ENCODE measurements around the gene ZBTB32. TPM values are rescaled to one million over a fixed set of nuclear protein-coding genes. Genes with fewer than 3 reads are reported as not detected.
"Not testable (repeated sequence)": the region's sequence is repeated elsewhere in the genome, so short reads cannot be mapped to it uniquely, and the experiment has no call there.

The ZBTB32 gene
- total RNA-seq, 1 donor from 2014 or later = 57.1 TPM

DNA sequence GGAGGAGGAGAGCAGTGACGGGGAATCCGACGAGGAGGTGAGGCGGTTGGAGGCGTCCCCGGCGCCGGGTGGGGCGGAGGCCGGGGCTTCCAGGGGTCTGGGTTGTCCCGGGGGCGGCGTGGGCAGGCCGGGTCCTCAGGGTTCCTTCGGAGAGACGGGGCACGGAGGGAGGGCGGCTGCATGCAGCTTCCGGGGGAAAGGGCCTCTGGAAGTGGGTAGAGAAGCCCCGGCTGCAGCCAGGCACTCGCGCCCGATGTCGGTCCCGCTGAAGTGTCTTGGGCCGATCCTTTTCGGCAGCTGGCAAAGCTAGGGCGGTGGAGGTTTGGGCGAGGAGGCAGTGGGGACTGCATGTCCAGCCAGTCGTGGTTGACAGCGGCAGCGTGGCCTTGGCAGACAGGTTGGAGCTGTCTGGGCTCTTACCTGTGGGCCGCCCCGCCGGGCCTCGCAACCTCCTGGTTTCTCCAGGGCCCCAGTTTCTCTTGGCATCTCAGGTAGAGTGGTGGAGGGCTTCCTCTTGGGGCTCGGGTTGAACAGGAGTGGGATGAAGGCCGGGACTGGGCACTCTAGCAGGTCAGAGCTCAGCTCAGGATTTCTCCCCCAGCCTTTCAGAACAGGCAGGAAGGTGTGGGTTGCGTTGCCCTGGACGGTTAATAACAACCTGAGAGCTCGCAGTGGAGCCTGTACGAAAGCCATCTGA, 14.1 kb downstream of the ZBTB32 start:
- intact Hi-C loops (cut with micrococcal nuclease) = loop anchor here (5.0 to 10.0 kb wide), 2 partner anchors 171 to 396 kb away; partner anchors contain the start of genes OVOL3, POLR2I, TBCB and TMEM147

DNA sequence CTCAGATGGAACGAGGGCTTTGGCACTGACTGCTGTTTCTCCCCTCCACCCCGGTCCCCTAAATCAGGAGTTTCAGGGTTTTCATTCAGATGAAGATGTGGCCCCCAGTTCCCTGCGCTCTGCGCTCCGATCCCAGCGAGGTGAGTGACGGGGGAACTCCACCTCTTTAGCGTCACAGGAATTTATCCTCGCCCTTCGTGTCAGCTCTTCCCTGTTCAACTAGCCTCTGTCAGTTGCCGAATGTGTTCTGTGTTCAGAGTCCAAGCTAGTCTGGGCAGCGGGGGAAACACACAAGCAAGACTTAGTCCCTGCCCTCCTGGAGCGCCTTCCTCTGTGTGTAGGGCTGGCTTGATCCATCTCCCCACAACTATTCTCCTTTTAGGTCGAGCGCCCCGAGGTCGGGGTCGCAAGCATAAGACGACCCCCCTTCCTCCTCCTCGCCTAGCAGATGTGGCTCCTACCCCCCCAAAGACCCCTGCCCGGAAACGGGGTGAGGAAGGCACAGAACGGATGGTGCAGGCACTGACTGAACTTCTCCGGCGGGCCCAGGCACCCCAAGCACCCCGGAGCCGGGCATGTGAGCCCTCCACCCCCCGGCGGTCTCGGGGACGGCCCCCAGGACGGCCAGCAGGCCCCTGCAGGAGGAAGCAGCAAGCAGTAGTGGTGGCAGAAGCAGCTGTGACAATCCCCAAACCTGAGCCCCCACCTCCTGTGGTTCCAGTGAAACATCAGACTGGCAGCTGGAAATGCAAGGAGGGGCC, 15.2 kb downstream of the ZBTB32 start:
- intact Hi-C loops (cut with micrococcal nuclease) = loop anchor here (5.0 to 10.0 kb wide), 2 partner anchors 172 to 395 kb away; partner anchors contain the start of genes OVOL3, POLR2I, TBCB and TMEM147

DNA sequence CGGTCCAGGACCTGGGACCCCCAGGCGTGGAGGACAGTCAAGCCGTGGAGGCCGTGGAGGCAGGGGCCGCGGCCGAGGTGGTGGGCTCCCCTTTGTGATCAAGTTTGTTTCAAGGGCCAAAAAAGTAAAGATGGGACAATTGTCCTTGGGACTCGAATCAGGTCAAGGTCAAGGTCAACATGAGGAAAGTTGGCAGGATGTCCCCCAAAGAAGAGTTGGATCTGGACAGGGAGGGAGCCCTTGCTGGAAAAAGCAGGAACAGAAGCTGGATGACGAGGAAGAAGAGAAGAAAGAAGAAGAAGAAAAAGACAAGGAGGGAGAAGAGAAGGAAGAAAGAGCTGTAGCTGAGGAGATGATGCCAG, 15.8 kb downstream of the ZBTB32 start:
- intact Hi-C loops (cut with micrococcal nuclease) = no loop called here

DNA sequence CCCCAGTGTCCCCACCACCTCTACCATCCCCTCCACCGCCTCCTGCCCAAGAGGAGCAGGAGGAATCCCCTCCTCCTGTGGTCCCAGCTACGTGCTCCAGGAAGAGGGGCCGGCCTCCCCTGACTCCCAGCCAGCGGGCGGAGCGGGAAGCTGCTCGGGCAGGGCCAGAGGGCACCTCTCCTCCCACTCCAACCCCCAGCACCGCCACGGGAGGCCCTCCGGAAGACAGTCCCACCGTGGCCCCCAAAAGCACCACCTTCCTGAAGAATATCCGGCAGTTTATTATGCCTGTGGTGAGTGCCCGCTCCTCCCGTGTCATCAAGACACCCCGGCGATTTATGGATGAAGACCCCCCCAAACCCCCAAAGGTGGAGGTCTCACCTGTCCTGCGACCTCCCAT, 16.3 kb downstream of the ZBTB32 start:
- intact Hi-C loops (cut with micrococcal nuclease) = no loop called here

DNA sequence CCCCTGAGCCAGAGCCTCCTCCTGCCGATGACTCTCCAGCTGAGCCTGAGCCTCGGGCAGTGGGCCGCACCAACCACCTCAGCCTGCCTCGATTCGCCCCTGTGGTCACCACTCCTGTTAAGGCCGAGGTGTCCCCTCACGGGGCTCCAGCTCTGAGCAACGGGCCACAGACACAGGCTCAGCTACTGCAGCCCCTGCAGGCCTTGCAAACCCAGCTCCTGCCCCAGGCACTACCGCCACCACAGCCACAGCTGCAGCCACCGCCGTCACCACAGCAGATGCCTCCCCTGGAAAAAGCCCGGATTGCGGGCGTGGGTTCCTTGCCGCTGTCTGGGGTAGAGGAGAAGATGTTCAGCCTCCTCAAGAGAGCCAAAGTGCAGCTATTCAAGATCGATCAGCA, 17.0 kb downstream of the ZBTB32 start:
- intact Hi-C loops (cut with micrococcal nuclease) = no loop called here

DNA sequence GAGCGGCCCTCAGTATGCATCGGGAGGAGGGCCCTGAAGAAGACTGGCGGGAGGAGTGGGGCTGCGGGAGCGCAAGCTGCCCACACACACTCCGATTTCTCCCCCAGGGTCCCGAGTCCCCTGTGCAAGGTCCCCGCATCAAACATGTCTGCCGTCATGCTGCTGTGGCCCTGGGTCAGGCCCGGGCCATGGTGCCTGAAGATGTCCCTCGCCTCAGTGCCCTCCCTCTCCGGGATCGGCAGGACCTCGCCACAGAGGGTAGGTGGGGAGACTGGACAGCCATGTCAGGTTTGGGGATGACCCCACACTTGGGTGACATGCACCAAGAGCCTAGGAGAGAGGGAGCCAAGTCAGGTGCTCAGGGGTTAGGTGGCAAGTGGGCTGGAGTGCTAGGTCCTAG, 18.1 kb downstream of the ZBTB32 start:
- intact Hi-C loops (cut with micrococcal nuclease) = no loop called here

DNA sequence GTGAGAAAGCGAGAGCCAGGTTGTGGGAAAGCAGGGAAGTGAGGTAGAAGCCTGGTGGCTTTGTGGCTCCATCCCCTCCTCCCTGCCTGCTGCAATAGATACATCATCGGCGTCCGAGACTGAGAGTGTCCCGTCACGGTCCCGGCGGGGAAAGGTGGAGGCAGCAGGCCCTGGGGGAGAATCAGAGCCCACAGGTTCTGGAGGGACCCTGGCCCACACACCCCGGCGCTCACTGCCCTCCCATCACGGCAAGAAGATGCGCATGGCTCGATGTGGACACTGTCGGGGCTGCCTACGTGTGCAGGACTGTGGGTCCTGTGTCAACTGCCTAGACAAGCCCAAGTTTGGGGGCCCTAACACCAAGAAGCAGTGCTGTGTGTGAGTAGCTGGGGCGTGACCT, 18.5 kb downstream of the ZBTB32 start:
- intact Hi-C loops (cut with micrococcal nuclease) = no loop called here

DNA sequence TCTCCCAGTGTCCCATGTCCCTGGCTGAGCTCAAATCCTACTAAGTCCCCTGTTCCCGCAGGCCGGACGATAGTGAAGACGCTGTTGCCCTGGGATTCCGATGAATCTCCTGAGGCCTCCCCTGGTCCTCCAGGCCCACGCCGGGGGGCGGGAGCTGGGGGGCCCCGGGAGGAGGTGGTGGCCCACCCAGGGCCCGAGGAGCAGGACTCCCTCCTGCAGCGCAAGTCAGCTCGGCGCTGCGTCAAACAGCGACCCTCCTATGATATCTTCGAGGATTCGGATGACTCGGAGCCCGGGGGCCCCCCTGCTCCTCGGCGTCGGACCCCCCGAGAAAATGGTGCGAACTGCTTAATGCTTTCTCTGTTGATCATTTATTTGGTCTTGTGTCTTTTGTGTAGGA, 19.3 kb downstream of the ZBTB32 start:
- intact Hi-C loops (cut with micrococcal nuclease) = no loop called here

DNA sequence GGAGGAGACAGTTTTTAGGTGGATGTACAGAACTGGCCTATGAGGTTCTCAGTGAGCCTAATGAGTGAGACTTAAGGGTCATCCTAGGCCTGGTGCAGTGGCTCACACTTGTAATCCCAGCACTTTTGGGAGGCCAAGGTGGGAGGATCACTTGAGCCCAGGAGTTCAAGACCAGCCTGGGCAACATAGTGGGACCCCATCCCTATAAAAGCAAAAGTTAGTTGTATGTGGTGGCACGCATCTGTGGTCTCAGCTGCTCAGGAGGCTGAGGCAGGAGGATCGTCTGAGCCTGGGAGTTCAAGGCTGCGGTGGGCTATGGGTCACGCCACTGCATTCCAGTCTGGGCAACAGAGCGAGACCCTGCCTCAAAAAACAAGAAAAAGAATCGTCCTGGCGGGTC, 19.8 kb downstream of the ZBTB32 start:
- intact Hi-C loops (cut with micrococcal nuclease) = not testable (repeated sequence)

DNA sequence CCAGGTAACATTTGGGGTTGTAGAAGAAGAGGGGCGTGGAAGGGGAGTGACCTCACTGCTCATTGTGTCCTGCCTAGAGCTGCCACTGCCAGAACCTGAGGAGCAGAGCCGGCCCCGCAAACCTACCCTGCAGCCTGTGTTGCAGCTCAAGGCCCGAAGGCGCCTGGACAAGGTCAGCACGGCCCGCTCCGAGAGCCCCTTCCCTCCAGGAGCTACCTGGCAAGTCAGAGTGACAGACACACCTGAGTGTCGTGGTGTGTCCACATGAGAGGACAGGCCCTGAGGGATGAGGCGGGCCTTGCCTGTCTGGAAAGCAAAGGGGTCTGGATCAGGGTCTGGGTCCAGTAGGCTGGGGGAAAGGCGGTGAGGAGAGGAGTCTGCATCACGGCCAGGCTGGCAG, 20.2 kb downstream of the ZBTB32 start:
- intact Hi-C loops (cut with micrococcal nuclease) = no loop called here

DNA sequence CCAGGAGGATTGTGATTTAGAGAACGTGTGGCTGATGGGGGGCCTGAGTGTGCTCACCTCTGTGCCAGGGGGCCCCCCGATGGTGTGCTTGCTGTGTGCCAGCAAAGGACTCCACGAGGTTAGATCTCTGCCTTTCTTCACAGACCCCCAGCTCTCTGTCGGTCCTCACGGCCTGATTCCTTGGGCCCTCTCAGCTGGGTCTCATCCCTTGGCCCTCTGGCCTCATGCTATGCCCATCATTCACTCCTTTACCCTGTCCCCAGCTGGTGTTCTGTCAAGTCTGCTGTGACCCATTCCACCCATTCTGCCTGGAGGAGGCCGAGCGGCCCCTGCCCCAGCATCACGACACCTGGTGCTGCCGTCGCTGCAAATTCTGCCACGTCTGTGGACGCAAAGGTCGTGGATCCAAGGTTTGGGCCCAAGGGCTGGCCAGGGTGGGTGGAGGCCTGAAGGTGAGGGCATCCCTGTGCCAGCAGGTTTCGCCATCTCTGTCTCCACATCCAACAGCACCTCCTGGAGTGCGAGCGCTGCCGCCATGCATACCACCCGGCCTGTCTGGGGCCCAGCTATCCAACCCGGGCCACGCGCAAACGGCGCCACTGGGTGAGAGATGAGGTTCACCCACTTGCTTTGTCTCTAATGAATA, 21.0 kb downstream of the ZBTB32 start:
- intact Hi-C loops (cut with micrococcal nuclease) = no loop called here

DNA sequence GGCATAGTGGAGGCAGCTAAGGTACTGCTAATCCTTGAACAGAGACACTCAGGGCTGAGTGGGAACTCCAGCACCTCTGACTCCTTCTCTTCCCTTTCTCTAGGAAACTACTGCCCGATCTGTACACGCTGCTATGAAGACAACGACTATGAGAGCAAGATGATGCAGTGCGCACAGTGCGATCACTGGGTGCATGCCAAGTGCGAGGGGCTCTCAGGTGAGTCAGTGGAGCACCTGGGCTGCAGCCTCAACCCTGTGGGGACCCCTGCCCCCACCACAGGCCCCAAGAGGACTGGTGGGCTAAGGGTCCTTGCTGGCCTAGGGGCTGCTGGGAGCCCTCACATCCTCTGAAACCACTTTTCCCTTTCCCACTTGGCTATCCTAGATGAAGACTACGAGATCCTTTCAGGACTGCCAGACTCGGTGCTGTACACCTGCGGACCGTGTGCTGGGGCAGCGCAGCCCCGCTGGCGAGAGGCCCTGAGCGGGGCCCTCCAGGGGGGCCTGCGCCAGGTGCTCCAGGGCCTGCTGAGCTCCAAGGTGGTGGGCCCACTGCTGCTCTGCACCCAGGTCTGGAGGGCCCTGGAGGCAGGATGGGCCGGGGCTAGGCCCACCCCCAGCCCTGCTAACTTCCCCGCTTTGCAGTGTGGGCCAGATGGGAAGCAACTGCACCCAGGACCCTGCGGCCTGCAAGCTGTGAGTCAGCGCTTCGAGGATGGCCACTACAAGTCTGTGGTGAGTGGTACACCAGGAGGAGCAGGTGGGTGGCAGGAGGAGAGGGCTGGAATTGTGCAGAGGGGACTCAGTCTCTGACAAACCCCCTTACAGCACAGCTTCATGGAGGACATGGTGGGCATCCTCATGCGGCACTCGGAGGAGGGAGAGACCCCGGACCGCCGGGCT, 22.9 kb downstream of the ZBTB32 start:
- intact Hi-C loops (cut with micrococcal nuclease) = no loop called here

DNA sequence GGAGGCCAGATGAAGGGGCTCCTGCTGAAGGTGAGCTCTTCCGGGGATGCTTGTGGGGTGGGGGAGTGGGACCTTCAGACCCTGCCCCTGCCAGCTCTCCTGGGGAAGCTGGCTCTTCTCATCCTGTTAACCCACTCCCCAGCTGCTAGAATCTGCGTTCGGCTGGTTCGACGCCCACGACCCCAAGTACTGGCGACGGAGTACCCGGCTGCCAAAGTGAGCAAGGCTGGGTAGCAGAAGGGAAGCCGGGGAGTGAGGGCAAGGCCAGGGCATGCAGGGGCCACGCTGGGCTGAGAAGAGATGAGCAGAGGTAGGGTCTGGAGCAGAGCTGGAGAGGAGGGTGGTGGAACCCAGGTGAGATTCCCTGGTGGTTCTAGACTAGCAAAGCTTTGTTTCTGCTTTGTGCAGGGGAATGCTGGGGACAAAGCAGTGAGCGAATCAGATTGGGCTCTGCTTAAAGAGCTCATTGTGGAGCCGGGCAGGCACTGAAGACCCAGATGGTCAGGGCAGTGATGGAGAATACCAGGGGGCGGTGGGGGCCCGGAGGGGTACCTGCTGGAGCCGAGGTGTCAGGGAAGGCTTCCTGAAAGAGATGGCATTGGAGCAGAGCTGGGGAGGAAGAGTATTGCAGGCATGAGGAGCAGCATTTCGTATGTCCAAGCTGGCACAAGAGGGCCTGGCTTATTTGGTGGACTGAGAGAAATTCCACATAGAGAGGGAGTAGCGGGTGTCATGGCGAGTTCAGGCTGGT, 23.8 kb downstream of the ZBTB32 start:
- intact Hi-C loops (cut with micrococcal nuclease) = no loop called here

DNA sequence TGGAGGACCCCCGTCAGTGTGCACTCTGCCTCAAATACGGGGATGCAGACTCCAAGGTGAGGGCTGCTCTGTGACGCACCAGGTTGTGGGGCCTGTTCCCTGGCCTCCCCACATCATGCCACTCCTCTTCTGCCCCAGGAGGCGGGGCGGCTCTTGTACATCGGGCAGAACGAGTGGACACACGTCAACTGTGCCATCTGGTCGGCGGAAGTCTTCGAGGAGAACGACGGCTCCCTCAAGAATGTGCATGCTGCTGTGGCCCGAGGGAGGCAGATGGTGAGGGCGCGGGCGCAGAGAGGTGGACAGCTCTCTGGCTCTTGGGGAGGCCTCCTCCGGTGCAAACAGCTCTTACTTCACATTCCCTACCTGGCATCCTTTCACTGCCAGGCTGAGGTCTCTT, 24.7 kb downstream of the ZBTB32 start:
- intact Hi-C loops (cut with micrococcal nuclease) = no loop called here

DNA sequence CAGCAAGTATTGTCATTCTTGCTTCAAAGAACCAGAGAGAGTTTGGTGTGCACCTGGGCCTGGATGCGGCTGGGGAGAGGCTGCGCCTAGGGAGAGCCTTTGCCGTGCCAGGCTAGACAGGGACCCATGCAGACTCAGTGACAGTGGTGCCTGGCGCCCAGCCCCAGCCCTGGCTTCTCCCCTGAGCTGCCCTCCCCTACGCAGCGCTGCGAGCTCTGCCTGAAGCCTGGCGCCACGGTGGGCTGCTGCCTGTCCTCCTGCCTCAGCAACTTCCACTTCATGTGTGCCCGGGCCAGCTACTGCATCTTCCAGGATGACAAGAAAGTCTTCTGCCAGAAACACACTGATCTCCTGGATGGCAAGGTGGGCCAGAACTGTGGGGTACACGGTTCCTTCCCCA, 25.4 kb downstream of the ZBTB32 start:
- intact Hi-C loops (cut with micrococcal nuclease) = no loop called here

DNA sequence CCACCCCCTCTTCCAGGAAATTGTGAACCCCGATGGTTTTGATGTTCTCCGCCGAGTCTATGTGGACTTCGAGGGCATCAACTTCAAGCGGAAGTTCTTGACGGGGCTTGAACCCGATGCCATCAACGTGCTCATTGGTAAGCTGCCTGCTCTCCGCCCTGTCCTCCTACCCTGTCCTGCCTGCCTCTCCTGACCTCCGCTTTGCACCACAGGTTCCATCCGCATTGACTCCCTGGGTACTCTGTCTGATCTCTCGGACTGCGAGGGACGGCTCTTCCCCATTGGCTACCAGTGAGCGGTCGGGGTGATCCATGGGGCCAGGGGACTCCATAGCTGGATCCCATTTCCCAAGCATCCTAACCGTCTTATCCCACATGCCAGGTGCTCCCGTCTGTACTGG, 26.0 kb downstream of the ZBTB32 start:
- intact Hi-C loops (cut with micrococcal nuclease) = no loop called here

DNA sequence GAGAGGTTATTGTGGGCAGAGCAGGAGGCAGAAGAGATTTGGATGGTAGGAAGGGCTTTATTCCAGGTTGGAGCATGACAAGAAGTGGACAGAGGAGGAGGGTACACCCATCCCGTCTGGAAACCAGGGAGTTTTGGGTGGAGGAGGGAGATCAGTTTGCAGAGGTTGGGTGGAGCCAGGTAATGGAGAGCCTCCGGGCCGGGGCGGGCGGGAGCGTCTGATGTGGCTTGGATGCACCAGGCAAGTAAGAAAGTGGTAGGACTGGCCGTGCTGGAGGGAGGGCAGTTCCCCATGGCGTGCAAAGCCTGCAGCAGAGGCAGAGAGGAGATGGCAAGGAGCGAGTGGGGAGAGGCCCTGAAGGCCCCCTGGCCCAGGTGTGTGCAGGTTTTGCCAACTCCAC, 27.0 kb downstream of the ZBTB32 start:
- intact Hi-C loops (cut with micrococcal nuclease) = no loop called here

DNA sequence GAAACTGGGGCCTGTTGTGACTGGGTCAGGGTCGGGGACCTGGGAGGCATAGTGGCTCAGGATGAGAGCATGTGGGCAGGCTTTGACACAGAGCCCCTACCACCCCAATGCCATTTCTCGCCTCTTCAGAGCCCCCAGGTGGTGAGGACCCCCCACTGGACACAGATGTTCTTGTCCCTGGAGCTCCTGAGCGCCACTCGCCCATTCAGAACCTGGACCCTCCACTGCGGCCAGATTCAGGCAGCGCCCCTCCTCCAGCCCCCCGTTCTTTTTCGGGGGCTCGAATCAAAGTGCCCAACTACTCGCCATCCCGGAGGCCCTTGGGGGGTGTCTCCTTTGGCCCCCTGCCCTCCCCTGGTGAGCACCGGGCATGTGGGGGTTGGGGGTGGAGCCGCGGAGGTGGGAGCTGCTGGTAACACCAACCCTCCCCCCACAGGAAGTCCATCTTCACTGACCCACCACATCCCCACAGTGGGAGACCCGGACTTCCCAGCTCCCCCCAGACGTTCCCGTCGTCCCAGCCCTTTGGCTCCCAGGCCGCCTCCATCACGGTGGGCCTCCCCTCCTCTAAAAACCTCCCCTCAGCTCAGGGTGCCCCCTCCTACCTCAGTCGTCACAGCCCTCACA, 27.5 kb downstream of the ZBTB32 start:
- intact Hi-C loops (cut with micrococcal nuclease) = no loop called here

DNA sequence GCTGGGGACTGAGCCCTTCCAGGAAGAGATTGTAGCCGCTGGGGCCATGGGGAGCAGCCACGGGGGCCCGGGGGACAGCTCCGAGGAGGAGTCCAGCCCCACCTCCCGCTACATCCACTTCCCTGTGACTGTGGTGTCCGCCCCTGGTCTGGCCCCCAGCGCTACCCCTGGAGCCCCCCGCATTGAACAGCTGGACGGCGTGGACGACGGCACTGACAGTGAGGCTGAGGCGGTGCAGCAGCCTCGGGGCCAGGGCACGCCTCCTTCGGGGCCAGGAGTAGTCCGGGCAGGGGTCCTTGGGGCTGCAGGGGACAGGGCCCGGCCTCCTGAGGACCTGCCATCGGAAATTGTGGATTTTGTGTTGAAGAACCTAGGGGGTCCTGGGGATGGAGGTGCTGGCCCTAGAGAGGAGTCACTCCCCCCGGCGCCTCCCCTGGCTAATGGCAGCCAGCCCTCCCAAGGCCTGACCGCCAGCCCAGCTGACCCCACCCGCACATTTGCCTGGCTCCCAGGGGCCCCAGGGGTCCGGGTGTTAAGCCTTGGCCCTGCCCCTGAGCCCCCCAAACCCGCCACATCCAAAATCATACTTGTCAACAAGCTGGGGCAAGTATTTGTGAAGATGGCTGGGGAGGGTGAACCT, 28.3 kb downstream of the ZBTB32 start:
- intact Hi-C loops (cut with micrococcal nuclease) = no loop called here
